ENCODE measurements around the gene FLNA. TPM values are rescaled to one million over a fixed set of nuclear protein-coding genes. Genes with fewer than 3 reads are reported as not detected.

FLNA gene
- polyA plus RNA-seq, 2 of the 4 experiments (the other 2 are of a cell fraction) = 303 to 1,116 TPM

DNA sequence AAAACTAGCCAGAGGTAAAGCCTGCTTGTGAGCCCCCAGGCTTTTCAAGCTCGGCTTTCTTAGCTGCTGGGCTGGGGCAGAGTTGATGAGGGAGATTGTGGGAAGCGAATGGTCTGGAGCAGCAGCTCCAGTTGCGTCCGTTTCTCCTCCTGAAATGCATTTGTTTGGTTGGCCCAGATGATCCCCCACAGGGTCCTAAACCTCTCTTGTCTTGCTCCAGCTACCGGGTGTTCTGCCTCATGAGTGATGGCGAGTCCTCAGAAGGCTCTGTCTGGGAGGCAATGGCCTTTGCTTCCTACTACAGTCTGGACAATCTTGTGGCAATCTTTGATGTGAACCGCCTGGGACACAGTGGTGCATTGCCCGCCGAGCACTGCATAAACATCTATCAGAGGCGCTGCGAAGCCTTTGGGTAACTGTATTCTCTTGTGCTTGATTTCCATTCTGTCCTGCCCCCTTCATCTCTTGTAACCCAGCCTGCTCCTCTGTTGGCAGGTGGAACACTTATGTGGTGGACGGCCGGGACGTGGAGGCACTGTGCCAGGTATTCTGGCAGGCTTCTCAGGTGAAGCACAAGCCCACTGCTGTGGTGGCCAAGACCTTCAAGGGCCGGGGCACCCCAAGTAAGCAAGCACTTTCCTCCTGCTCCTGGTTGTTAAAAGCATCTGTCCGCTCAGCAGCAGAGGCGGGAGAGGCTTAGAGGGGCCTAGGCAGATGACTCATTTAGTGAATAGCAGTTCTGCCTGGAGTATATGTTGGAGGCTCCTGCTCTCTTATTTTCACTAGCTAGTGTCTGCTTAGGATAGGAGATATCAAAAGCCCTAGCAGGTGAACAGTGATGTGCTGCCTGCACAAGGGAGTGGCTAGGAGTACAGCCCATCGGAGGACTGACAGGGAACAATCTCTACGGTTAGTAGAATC is 63.6 kb downstream of the FLNA start:
- no peak for FAIRE-seq
- Histone ChIP-seq H3K4me3 (no peak overlapping the region), H3K9me3 (no peaks in the 10 kb centered on the region), H3K27ac (no peak overlapping the region), H3K4me2 (no peak overlapping the region), H3K4me1 (no peaks in the 10 kb centered on the region)
- POLR2A ChIA-PET = no interaction called here
- CTCF ChIA-PET = interaction anchor here (1.0 to 4.7 kb wide), 2 partner anchors 13 to 298 kb away, joined by 3 to 31 read pairs; partner anchors contain the start of gene TKTL1
- no peak for ATAC-seq
- TF ChIP-seq POLR2A (IDR thresholded peaks at IDR 0.05; ENCODE audit: low read length) (no peak), JUN (IDR thresholded peaks at IDR 0.05) (no peak), FOSL2 (IDR thresholded peaks at IDR 0.05) (no peak), FOSL2 (CRISPR knock-in tag; IDR thresholded peaks at IDR 0.05) (no peak), GATA3 (IDR thresholded peaks at IDR 0.05; ENCODE audit: borderline replicate concordance) (no peak), CHD2 (IDR thresholded peaks at IDR 0.05; ENCODE audit: low read length, partially characterized antibody) (no peak), POLR2AphosphoS2 (conservative IDR thresholded peaks at IDR 0.05; ENCODE audit: low read length) (no peak), MAZ (IDR thresholded peaks at IDR 0.05; ENCODE audit: borderline replicate concordance, low read depth, low read length) (no peak), NR3C1 (IDR thresholded peaks at IDR 0.05) (no peak), ZSCAN20 (CRISPR knock-in tag; IDR thresholded peaks at IDR 0.05) (no peak), KDM5A (IDR thresholded peaks at IDR 0.05) (no peak), ZFP36 (IDR thresholded peaks at IDR 0.05; ENCODE audit: borderline replicate concordance, partially characterized antibody) (no peak)
- TF ChIP-seq, protein P1, sequence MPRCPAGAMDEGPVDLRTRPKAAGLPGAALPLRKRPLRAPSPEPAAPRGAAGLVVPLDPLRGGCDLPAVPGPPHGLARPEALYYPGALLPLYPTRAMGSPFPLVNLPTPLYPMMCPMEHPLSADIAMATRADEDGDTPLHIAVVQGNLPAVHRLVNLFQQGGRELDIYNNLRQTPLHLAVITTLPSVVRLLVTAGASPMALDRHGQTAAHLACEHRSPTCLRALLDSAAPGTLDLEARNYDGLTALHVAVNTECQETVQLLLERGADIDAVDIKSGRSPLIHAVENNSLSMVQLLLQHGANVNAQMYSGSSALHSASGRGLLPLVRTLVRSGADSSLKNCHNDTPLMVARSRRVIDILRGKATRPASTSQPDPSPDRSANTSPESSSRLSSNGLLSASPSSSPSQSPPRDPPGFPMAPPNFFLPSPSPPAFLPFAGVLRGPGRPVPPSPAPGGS (IDR thresholded peaks at IDR 0.05) = no peak
- TF ChIP-seq, protein P2, sequence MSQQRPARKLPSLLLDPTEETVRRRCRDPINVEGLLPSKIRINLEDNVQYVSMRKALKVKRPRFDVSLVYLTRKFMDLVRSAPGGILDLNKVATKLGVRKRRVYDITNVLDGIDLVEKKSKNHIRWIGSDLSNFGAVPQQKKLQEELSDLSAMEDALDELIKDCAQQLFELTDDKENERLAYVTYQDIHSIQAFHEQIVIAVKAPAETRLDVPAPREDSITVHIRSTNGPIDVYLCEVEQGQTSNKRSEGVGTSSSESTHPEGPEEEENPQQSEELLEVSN (IDR thresholded peaks at IDR 0.05; ENCODE audit: borderline replicate concordance, low read depth) = no peak
- TF ChIP-seq, protein P3, sequence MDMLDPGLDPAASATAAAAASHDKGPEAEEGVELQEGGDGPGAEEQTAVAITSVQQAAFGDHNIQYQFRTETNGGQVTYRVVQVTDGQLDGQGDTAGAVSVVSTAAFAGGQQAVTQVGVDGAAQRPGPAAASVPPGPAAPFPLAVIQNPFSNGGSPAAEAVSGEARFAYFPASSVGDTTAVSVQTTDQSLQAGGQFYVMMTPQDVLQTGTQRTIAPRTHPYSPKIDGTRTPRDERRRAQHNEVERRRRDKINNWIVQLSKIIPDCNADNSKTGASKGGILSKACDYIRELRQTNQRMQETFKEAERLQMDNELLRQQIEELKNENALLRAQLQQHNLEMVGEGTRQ (IDR thresholded peaks at IDR 0.05) = no peak
- TF ChIP-seq, protein P4, sequence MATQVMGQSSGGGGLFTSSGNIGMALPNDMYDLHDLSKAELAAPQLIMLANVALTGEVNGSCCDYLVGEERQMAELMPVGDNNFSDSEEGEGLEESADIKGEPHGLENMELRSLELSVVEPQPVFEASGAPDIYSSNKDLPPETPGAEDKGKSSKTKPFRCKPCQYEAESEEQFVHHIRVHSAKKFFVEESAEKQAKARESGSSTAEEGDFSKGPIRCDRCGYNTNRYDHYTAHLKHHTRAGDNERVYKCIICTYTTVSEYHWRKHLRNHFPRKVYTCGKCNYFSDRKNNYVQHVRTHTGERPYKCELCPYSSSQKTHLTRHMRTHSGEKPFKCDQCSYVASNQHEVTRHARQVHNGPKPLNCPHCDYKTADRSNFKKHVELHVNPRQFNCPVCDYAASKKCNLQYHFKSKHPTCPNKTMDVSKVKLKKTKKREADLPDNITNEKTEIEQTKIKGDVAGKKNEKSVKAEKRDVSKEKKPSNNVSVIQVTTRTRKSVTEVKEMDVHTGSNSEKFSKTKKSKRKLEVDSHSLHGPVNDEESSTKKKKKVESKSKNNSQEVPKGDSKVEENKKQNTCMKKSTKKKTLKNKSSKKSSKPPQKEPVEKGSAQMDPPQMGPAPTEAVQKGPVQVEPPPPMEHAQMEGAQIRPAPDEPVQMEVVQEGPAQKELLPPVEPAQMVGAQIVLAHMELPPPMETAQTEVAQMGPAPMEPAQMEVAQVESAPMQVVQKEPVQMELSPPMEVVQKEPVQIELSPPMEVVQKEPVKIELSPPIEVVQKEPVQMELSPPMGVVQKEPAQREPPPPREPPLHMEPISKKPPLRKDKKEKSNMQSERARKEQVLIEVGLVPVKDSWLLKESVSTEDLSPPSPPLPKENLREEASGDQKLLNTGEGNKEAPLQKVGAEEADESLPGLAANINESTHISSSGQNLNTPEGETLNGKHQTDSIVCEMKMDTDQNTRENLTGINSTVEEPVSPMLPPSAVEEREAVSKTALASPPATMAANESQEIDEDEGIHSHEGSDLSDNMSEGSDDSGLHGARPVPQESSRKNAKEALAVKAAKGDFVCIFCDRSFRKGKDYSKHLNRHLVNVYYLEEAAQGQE (IDR thresholded peaks at IDR 0.05) = no peak
- WGBS (ENCODE audit: missing lambda C conversion rate) = 76% methylated on average over 16 of the region's 19 CpGs
- DNase-seq (ENCODE audit: low read depth in 1 of 2, low spot score in 1 of 2) = no peak

DNA sequence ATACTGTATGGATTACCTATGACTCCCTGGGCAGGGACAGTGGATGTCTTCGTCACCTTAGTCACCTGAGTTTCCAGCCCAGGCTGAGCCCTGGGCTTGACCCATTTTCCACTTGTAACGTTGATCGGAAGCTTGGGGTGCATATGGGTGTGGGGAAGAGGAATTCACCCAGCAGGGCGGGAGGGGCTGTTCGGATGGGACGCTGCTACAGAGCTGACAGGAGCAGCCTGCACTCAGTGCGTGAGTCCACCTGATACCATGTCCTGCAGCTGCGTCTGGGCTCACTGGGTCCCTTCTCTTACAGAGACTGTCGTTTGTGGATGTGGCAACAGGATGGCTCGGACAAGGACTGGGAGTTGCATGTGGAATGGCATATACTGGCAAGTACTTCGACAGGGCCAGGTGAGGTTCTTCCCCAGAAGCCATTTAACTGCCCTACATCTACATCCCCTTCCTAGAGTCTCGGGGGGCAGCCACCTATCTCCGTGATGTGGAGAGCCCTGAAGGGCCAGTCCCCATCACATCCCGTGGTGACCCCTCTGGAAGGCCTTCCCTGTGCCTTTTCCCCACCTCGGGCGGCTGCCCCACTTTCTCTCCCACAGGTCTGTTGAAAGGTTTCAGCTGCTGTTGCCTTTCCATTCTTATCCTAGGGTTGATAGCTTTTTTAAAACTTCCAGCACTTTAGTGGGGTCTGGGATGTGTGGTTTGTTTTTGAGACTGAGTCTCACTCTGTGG is 65.2 kb downstream of the FLNA start:
- WGBS (ENCODE audit: missing lambda C conversion rate) = 58% methylated on average over 15 of the region's 16 CpGs
- H3K27ac ChIP-seq = no peak overlapping the region
- POLR2A ChIA-PET = no interaction called here
- FAIRE-seq (no peak), ATAC-seq (no peak), DNase-seq (ENCODE audit: low read depth in 1 of 2, low spot score in 1 of 2) (no peak)
- no peak overlapping the region for H3K4me2 ChIP-seq
- no peak overlapping the region for H3K4me3 ChIP-seq
- CTCF ChIA-PET = interaction anchor here (1.1 to 5.6 kb wide), 8 partner anchors 8 to 189 kb away, joined by 3 to 31 read pairs (median 7); partner anchors contain the start of gene TKTL1
- no peak for TF ChIP-seq ZSCAN20 (CRISPR knock-in tag; IDR thresholded peaks at IDR 0.05)
- H3K9me3 ChIP-seq = no peaks in the 10 kb centered on the region
- no peaks in the 10 kb centered on the region for H3K4me1 ChIP-seq

All from A549 (cell line).